ENCODE results near the gene MAP3K5. TPM values are rescaled to one million over a fixed set of nuclear protein-coding genes. Genes with fewer than 3 reads are reported as not detected.

MAP3K5 gene
- total RNA-seq, 2 donors from 2014 or later = 6.7 to 11.9 TPM

GRCh38 chr6:136551103-136551502 lies 241.2 kb downstream of the MAP3K5 start:
- no peak for DNase-seq (ENCODE audit: low spot score)
- peaks cover 0 to 16% of the 10 kb centered on the region in 2 donors for H3K4me1 ChIP-seq
- peak overlapping the region in 1 of 2 donors; percentile 81 for H3K4me3 ChIP-seq
- no peaks in the 10 kb centered on the region for H3K36me3 ChIP-seq
- no peak for TF ChIP-seq CTCF (IDR thresholded peaks at IDR 0.05)
- no peaks in the 10 kb centered on the region for H3K27me3 ChIP-seq
- H3K27ac ChIP-seq = no peak overlapping the region
- no peaks in the 10 kb centered on the region for H3K9me3 ChIP-seq

- no peak for DNase-seq (ENCODE audit: low spot score)
- Histone ChIP-seq H3K9me3 (no peaks in the 10 kb centered on the region), H3K27ac (peak within 1 kb of the TSS in 1 of 2 donors; percentile 27), H3K4me3 (peak within 1 kb of the TSS; percentile 59 to 81), H3K36me3 (no peaks in the 10 kb centered on the region), H3K4me1 (peaks cover 0 to 16% of the 10 kb centered on the region in 2 donors), H3K27me3 (no peaks in the 10 kb centered on the region)
- peak; percentile 76 to 96 for TF ChIP-seq CTCF (IDR thresholded peaks at IDR 0.05)
These were observed 241.8 kb downstream of the MAP3K5 start, which contains the start of gene MAP7 for GRCh38 chr6:136550330-136551071. MAP7 (minus strand) TSS chr6:136550422; CDS start chr6:136550408, 14 bp downstream.

GRCh38 chr6:136550045-136550329 lies 242.3 kb downstream of the MAP3K5 start:
- H3K27ac ChIP-seq = peak overlapping the region in 1 of 2 donors; percentile 27
- peaks cover 0 to 16% of the 10 kb centered on the region in 2 donors for H3K4me1 ChIP-seq
- H3K27me3 ChIP-seq = no peaks in the 10 kb centered on the region
- no peak for TF ChIP-seq CTCF (IDR thresholded peaks at IDR 0.05)
- DNase-seq (ENCODE audit: low spot score) = no peak
- no peaks in the 10 kb centered on the region for H3K36me3 ChIP-seq
- H3K9me3 ChIP-seq = no peaks in the 10 kb centered on the region
- peak overlapping the region; percentile 59 to 81 for H3K4me3 ChIP-seq

GRCh38 chr6:136549300-136550044 lies 242.8 kb downstream of the MAP3K5 start:
- no peak for DNase-seq (ENCODE audit: low spot score)
- Histone ChIP-seq H3K4me1 (peaks cover 0 to 16% of the 10 kb centered on the region in 2 donors), H3K9me3 (no peaks in the 10 kb centered on the region), H3K27me3 (no peaks in the 10 kb centered on the region), H3K4me3 (peak overlapping the region; percentile 59 to 81), H3K27ac (peak overlapping the region in 1 of 2 donors; percentile 27), H3K36me3 (no peaks in the 10 kb centered on the region)
- TF ChIP-seq CTCF (IDR thresholded peaks at IDR 0.05) = no peak

GRCh38 chr6:136548582-136549299 lies 243.5 kb downstream of the MAP3K5 start:
- no peaks in the 10 kb centered on the region for H3K27me3 ChIP-seq
- H3K4me3 ChIP-seq = no peak overlapping the region
- DNase-seq (ENCODE audit: low spot score) = no peak
- no peak overlapping the region for H3K27ac ChIP-seq
- peaks cover 0 to 16% of the 10 kb centered on the region in 2 donors for H3K4me1 ChIP-seq
- no peak for TF ChIP-seq CTCF (IDR thresholded peaks at IDR 0.05)
- no peaks in the 10 kb centered on the region for H3K9me3 ChIP-seq
- H3K36me3 ChIP-seq = no peaks in the 10 kb centered on the region
